Stimulated activated CD8-positive, alpha-beta memory T cell treated with anti-CD3 and anti-CD28 coated beads, Interleukin-12 subunit alpha, Interleukin-12 subunit beta, amount 100 ng/mL, for 24 hours (primary cell): ENCODE results near the gene RHD.
"Not testable (repeated sequence)": the region's sequence is repeated elsewhere in the genome, so short reads cannot be mapped to it uniquely, and the experiment has no call there.

Source experiments
- DNase-seq: peaks from one replicate; pipeline ENCODE4 v3.0.0-alpha.2; 2020; ENCODE audit errors: extremely low read depth

Gene RHD

GRCh38 chr1:25272238-25272637, at the start of gene RHD:
Gene RHD (plus strand): TSS chr1:25272509. CDS start chr1:25272548, 39 bp downstream.
- not testable (repeated sequence) for DNase-seq

DNA sequence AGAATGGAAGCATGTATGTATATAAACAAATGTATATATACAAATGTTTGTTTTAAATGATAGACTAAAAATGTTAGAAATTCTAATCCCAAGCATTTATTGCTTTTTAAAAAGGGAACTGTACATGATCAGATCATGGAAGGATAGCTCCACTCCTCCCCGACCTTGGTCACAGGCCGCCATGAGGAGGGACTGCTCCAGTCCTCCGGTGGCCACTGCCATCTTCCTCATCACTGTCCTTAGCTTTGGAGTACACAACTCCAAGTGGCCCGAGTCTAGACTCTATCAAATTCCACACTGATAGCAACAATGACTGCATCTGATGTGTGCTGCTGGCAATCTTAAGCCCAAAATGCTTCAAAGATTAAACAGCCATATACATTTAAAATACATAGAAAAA, 49.7 kb upstream of the RHD start:
- no peak for DNase-seq

DNA sequence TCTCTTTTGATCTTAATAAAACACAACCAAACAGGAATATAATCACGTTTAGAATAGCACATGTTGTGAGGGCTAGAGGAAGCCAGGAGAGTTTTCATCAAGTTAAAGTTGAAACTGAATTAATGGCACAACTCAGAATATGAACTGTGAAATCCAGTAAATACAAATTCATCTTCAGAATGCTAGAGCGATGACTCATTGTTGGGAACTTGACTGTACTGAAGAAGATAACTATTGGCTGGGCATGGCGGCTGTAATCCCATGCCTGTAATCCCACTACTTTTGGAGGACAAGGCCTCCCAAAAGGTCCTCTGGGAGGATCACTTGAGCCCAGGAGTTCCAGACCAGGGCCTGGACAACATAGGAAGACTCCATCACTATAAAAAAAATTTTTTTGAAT, 48.8 kb upstream of the RHD start:
- no peak for DNase-seq

- DNase-seq: peak; percentile 86
Observed at GRCh38 chr1:25232027-25232865, 40.1 kb upstream of the RHD start, which contains the start of gene SYF2. Gene SYF2 (minus strand): TSS chr1:25232502. CDS start chr1:25232467, 35 bp downstream.

DNA sequence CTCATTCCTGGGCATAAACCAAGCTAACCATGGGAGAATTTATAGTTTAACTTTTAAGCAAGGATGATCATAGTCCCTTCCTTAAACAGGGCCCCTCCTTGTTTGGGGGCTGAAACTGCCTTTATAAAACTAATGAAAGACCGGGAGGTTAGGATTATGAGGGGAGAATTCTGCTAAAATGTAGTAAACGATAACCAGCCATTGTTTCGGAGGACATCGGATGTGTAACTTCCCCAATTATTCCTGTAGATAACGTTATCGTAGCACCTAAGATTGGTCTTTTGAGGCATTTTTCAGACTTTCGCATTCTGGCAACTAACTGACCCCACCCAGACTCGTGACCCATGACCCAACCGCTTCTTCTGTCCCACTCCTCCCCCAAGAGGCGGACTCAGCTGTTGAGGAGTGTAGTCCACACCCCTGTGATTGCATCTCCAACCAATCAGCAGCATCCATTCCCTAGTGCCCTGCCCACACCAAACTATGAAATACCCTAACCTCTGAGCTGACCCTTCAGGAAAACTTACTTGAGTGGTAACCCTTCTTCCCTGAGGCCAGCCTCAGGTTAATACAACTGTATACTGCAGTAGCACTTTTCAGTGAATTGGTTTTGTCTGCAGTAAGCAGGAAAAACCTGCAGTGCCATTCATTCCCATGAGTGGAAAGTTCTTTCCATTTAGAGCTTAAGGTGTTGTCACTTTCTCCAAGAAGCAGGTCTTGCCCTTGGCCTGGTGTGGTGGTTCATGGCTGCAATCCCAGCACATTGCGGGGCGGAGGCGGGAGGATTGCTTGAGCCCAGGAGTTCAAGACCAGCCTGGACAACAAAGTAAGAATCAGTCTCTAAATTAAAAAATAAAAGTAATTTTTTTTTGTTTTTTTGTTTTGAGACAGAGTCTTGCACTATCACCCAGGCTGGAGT, 39.2 kb upstream of the RHD start:
- DNase-seq: no peak

DNA sequence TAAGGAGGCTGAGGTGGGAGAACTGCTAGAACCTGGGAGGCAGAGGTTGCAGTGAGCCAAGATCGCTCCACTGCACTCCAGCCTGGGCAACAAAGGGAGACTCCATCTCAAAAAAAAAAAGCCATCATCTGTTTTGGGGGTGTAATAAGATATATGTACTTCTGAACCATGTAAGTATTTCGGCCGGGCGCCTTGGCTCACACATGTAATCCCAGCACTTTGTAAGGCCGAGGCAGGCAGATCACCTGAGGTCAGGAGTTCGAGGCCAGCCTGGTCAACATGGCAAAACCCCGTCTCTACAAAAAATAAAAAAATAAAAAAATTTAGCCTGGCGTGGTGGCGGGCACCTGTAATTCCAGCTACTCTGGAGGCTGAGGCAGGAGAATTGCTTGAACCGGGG, 36.9 kb upstream of the RHD start:
- not testable (repeated sequence) for DNase-seq

DNA sequence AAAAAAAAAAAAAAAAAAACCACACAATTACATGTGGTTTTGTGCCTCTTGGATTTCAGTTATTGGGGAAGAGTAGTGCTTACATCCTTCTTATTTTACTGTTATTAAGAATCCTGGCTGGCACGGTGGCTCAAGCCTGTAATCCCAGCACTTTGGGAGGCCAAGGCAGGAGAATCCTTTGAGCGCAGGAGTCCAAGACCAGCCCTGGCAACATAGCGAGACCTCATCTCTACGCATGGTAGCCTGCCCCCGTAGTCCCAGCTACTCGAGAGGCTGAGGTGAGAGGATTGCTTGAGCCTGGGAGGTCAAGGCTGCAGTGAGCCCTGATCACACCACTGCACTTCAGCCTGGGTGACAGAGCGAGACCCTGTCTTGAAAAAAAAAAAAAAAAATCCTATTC, 36.0 kb upstream of the RHD start:
- not testable (repeated sequence) for DNase-seq

DNA sequence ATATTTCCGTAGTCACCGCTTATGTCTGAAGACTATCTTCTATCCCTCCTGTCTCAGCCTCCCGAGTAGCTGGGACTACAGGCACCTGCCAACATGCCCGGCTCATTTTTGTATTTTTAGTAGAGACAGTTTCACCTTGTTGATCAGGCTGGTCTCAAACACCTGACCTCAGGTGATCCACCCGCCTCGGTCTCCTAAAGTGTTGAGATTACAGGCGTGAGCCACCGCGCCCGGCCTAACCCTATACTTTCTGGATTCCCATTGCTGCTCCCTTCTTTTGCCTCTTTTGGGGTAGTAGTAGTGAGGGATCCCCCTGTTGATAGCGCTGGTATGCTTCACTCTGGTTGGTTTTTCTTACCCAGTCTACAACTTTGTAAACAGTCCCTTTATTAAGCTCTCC, 34.3 kb upstream of the RHD start:
- DNase-seq: no peak

DNA sequence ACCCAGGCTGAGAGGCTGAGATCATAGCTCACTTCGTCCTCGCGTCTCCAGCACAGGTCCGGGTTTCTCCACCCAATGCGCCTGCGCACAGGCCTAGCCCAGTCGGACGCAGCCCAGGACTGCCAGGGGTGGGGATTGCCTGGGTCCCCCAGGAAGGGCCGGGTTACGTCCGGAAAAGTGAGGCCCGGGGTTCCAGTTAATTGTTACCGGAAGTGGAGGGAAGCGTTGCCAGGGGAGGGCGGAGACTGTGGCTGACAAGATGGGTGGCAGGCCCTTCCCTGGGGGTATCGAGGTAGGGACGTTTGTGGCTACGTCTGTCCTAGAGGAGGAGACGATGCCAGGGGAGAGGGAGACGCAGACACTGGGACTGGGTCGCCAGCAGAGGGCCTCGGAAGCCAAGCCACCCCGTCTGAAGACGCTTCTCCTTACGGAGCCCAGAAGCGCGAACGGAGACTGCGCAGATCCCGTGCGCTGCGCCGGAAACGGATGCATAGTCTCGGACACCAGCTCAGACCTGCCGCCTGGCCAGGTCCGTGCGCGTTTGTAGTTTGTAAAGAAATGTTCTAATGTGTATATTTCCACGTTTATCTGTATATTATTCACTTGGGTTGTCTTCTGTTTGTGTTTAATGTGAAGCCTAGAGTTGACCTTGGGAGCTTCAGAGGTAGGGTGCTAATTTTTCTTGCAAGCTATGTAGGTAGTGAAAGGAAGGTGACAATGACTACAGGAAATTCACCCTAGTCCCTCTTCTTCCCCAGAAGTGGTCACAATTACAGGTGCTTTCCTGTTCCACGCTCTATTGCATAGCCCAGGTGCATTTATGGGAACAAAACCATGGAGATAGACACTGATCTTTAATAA, 32.4 kb upstream of the RHD start:
- DNase-seq: peak; percentile 84

DNA sequence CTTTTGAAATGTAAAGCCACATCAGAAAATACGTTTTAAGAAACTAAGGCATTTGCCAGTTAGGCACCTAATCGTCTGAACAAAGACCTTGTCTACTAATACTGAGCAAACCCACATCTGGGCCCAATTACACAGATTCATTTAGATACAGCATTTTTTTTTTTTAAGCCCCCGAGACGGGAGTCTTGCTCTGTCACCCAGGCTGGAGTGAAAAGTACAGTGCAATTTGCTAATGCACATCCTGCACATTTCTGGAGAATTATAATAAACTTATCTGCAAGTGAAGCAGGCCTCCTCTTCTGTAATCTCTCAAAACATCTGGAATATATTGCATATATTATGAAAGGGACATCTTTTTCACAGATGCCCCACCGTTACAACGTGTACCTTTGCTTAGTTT, 28.4 kb upstream of the RHD start:
- no peak for DNase-seq

GRCh38 chr1:25245393-25245792, 26.9 kb upstream of the RHD start:
- no peak for DNase-seq

- DNase-seq: no peak
Observed at GRCh38 chr1:25245809-25246599, 26.3 kb upstream of the RHD start.

DNA sequence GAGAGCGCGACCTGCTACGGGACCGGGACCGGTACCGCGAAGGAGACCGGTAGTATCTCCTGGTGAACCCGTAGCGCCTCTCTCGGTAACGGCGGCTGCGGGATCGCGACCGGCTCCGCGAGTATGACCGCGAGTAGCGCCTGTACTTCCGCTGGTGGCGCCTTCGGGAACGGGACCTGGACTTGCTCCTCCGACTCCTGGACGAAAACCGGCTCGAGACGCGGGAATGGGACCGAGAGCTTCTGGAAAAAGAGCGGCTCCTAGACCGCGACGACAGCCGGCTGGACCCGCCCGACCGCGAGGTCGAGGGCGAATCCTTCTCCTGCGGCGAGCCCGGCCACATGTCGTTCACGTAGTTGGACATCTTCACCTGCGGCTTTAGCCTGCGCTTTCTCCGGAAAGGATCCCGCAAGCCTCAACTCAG, 25.7 kb upstream of the RHD start:
- no peak for DNase-seq

DNA sequence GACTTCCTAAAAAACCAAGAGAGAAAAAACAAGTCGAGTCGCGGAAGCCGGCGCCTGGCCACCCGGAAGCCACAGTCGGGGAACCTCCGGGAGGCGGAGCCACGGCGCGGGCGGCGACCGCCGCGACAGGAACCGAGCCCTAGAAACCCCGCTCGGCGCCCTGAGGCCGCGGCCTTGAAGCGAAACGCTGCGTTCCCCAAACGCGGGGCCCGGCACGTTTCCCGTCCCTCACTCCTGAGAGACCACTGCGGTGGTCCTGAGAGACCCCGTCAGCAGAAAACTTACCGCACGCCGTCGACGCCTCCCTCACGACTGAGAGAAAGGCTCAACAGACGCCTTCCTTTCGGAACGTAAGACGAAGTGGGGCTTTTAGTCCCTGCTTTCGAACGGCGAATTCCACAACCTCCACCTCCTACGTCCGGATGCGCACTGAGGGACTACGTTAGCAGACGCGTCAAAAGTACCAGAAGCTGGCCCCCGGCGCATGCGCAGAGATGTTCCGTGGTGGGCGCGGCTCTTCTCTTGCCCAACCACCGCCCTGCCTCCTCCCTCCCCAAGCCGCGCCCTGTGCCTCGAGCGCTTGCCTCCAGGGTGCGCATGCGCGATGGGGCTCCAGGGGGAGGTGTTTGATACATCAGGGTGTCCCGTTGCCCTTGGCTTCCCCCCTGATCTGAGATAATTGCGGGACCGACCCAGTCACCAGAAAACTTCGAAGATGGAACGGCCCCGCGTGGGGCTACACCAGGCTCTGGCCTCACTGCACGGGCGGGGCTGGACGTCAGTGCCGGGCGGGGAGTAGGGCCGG, 25.1 kb upstream of the RHD start, which contains the start of gene RSRP1:
Gene RSRP1 (minus strand): TSS at position 431 of the 805 bp plus-strand sequence. CDS start 491 bp downstream, outside the sequence.
- DNase-seq: peak; percentile 100

DNA sequence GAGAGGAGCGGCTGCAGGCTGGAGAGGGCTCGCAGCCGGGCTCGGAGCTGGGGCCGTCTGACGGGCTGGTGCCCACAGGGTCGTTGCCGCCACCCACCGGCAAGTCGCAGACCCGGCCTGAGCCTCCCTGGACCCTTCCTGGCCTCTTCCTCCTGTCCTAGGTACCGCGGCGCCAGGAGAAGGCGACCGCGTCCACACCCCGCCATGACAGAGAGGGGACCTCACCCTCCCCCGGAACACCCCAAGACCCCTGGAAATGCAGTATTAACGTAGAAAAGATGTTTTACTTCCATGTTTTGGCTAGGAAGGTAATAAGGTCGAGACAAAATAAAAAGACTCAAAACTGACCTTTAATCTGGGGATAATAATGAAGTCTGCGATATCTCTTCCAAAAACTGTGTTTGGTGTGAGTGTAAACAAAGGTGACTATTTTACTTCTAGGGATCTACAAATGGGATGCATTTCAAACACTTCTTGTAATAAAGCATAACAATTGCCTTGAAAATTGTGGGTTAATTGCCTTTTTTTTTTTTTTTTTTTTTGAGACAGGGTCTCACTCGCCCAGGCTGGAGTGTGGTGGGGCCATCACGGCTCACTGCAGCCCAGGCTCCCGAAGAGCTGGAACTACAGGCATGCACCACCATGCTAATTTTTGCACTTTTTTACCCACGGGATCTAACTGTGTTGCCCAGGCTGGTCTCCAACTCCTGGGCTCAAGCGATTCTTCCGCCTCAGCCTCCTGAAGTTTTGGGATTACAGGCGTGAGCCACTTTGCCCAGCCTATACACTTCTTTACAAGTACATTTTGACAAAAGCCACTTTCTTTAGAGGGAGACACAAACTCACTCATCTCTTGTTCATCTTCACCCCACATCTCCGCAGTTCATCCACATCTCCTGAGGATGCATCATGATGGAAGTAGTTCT, 24.2 kb upstream of the RHD start:
- no peak for DNase-seq

DNA sequence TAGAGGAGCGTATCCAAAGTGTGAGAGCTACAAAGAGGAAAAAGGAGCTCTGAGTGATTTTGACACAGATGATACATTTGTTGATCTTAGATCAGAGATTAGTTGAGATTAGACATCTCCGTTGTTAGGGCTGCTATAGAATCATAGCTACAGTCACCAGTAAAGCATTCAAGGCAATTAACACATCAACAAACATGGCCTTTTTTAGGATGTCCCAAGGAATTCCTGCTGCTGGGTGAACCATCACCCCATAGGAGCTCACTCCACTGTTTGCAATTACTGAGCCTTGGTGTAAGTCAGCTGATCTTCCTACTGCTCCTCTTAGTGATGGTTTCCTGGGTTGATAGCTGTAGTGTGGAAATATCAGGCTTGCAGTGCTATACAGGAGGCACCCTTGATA, 18.4 kb upstream of the RHD start:
- DNase-seq: no peak

DNA sequence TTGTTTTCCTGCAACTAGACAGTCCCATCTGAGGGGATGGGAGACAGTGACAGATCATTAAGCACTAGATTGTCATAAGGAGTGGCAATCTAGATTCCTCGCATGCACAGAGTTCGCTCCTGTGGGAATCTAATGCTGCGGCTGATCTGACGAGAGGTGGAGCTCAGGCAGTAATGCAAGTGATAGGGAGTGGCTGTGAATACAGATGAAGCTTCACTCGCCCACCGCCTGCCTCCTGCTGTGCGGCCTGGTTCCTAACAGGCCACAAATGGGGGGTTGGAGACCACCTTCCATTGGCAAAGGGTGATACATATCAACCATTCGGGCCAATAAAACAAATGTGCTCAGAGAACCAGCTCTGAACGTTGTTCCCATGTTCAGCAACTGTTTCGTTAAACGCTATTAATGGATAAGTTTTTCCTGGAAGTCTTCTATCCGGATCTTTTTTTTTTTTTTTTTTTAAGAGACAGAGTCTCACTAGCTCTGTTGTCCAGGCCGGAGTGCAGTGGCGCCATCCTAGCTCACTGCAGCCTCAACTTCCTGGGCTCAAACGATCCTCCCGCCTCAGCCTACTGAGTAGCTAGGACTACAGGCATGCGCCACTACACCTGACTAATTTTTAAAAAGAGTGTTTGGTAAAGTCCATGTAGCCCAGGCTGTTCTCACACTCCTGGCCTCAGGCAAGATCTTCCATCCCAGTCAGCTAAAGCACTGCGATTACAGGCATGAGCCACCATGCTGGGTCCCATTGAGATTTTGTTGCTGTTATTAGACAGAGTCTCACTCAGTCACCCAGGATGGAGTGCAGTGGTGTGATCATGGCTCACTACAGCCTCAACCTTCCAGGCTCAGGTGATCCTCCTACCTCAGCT, 16.4 kb upstream of the RHD start:
- no peak for DNase-seq

- DNase-seq: no peak
Observed at GRCh38 chr1:25256578-25256965, 15.7 kb upstream of the RHD start.
